ENCODE results near the gene TPP1.

TPP1 gene

DNA sequence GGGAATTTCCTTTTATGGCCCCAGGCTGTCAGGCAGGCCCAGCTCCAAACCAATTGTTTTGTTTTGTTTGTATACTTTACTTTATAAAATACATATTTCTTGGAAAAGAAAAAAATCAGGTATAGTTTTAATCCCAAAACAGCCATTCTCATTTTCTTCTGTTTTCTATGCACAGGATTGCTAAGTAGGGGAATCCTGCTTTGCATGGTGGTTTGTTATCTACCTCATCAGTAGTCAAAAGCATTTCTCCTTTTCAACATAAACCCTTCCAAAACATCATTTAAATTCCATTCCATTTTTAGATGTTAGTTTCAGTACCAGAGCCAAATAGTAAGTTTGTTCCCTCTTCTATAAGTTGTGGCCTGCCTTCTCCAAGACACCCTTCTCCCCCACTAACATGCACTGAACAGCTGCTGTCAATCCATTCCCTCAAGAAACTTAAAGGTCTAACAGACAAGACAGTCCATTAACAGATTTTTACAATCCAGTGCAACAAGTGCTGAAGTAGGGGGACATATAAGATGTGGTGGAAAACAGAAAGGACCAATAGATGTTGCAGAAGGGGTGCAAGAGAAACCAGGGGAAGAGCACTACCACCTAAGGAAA is 11.9 kb downstream of the TPP1 start:
- no peak for DNase-seq (ENCODE audit: low read depth)
- TF ChIP-seq, protein P1, sequence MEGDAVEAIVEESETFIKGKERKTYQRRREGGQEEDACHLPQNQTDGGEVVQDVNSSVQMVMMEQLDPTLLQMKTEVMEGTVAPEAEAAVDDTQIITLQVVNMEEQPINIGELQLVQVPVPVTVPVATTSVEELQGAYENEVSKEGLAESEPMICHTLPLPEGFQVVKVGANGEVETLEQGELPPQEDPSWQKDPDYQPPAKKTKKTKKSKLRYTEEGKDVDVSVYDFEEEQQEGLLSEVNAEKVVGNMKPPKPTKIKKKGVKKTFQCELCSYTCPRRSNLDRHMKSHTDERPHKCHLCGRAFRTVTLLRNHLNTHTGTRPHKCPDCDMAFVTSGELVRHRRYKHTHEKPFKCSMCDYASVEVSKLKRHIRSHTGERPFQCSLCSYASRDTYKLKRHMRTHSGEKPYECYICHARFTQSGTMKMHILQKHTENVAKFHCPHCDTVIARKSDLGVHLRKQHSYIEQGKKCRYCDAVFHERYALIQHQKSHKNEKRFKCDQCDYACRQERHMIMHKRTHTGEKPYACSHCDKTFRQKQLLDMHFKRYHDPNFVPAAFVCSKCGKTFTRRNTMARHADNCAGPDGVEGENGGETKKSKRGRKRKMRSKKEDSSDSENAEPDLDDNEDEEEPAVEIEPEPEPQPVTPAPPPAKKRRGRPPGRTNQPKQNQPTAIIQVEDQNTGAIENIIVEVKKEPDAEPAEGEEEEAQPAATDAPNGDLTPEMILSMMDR (IDR thresholded peaks at IDR 0.05; ENCODE audit: low read length, missing control alignments), result no peak

DNA sequence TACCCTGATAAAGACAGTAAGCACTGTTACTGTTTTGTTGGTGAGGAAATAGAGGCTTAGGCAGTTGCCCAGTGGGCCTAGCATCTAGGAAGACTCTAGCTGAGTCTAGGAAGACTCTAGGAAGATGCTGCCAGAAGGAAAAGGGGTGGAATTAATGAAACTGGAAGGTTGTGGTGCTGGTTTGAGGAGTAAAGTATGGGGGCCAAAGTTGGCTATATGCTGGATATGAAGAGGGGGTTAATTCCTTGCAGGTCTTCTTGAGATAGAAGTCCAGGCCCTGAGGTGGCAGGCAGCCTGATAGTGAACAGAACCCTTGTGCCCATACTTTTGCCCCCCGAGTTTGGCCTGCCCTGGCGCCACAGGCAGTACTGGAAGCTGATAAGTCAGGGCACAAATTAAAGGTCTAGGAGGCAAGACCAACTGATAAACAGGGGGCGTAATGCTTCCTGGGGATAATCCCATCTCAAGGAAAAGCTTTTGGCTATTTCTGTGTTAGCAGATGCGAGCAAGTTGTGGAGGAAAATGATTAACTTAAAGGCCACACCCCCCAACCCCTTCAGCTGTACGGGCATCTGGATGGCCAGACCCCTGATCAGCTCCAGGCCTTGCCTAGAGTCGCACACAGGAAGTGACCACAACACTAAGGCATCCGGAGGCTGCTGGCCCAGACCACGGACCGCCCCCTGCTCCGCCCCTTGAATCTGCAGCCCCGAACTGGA is 12.6 kb downstream of the TPP1 start:
- peak overlapping the region; percentile 30 for H3K4me3 ChIP-seq (replicated peaks; ENCODE audit: low read depth, low read length)
- peak; percentile 95 for DNase-seq (ENCODE audit: low read depth)
- TF ChIP-seq, protein P1 (IDR thresholded peaks at IDR 0.05; ENCODE audit: low read length, missing control alignments), result no peak

More for the DNA sequence above, 11.9 kb downstream of the TPP1 start:
- no peak overlapping the region for H3K4me3 ChIP-seq (replicated peaks; ENCODE audit: low read depth, low read length)

GRCh38 chr11:6604790-6605189 is 14.4 kb downstream of the TPP1 start:
- DNase-seq (ENCODE audit: low read depth), result no peak
- TF ChIP-seq, protein P1 (IDR thresholded peaks at IDR 0.05; ENCODE audit: low read length, missing control alignments), result no peak
- H3K4me3 ChIP-seq (replicated peaks; ENCODE audit: low read depth, low read length), result peak overlapping the region; percentile 99

- TF ChIP-seq, protein P1 (IDR thresholded peaks at IDR 0.05; ENCODE audit: low read length, missing control alignments), result peak; percentile 21
- H3K4me3 ChIP-seq (replicated peaks; ENCODE audit: low read depth, low read length), result peak overlapping the region; percentile 99
- DNase-seq (ENCODE audit: low read depth), result peak; percentile 75
Observed at GRCh38 chr11:6604081-6604626, 15.1 kb downstream of the TPP1 start.

DNA sequence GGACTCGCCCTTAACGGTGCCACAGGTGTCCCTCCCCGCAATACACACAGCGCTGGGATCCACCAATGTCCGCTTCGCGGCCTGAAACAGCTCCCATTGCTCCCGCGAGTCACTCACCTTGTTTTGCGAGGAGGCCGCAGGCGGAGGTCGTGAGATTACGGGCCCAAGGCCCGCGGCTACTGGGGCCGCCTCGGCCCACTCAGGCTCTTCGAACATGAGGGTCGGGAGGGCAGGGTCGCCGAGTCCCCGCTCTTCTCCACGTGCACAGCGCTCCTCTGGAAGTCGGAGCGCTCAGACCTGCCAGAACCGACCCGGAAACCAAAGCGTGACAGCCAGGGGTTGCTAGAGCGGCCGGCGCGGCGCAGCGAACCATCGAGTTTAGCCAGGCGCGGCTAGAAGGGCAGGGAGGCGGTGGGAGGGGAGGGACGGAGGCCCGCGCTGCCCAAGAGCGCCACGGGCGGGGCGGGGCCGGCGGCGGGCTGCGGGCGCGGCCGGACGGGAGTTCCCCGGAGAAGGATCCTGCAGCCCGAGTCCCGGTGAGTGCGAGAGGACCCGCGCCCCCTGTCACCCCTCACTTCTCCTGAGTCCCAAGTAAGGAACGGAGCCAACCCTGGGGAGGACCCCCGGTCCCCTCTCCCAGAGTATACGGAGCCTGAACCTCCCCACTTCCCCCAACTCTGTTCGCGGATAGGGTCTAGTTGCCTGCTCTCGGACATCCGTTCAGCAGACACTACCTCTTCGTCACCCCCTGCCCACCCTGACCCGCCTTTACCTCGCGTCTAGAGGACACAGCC is 15.7 kb downstream of the TPP1 start, which contains the start of the genes ILK and RRP8:
TSS of gene ILK (plus strand) at position 488 of the 794 bp plus-strand sequence. CDS start 498 bp downstream, outside the sequence.
TSS of gene RRP8 (minus strand) at position 330 of the 794 bp plus-strand sequence. CDS start at position 216, 114 bp downstream.
- H3K4me3 ChIP-seq (replicated peaks; ENCODE audit: low read depth, low read length), result peak within 1 kb of the TSS; percentile 99
- peak; percentile 92 for DNase-seq (ENCODE audit: low read depth)
- TF ChIP-seq, protein P1 (IDR thresholded peaks at IDR 0.05; ENCODE audit: low read length, missing control alignments), result peak; percentile 10

GRCh38 chr11:6602096-6602940 is 16.9 kb downstream of the TPP1 start:
- no peak for DNase-seq (ENCODE audit: low read depth)
- peak overlapping the region; percentile 99 for H3K4me3 ChIP-seq (replicated peaks; ENCODE audit: low read depth, low read length)
- TF ChIP-seq, protein P1 (IDR thresholded peaks at IDR 0.05; ENCODE audit: low read length, missing control alignments), result no peak

All from fibroblast of pulmonary artery (primary cell).